Osteoblast (primary cell): ENCODE data around the gene C5. TPM values are rescaled to one million over a fixed set of nuclear protein-coding genes. Genes with fewer than 3 reads are reported as not detected.
A peak's percentile ranks its signal among the peaks of the same experiment; 100 is the strongest.

Experiments used
- DNase-seq: peaks from one replicate; pipeline ENCODE4 v3.0.0; 2011; ENCODE audit warnings: low spot score, mixed read lengths; ENCODE audit not compliant: insufficient read length; ENCODE audit errors: missing footprints
- H2AFZ ChIP-seq: 2 replicates; pipeline ENCODE4 v1.6.0; 2011; ENCODE audit warnings: mild to moderate bottlenecking, low read length
- H3K27ac ChIP-seq: 2 replicates; pipeline ENCODE4 v1.5.1; 2011; ENCODE audit warnings: mild to moderate bottlenecking, low read depth, low read length, moderate library complexity
- H3K27me3 ChIP-seq: 2 replicates; pipeline ENCODE4 v1.6.0; 2012; ENCODE audit warnings: mild to moderate bottlenecking, control low read depth, inconsistent platforms, low read length, moderate library complexity; ENCODE audit not compliant: insufficient read depth
- H3K36me3 ChIP-seq: 2 replicates; pipeline ENCODE4 v1.5.1; 2011; ENCODE audit warnings: mild to moderate bottlenecking, low read length, control low read depth, moderate library complexity; ENCODE audit not compliant: insufficient read depth
- H3K4me1 ChIP-seq: 2 replicates; pipeline ENCODE4 v1.5.1; 2011; ENCODE audit warnings: mild to moderate bottlenecking, low read length, control low read depth, moderate library complexity; ENCODE audit not compliant: insufficient read depth
- H3K4me2 ChIP-seq: 2 replicates; pipeline ENCODE4 v1.6.0; 2011; ENCODE audit warnings: mild to moderate bottlenecking, low read length; ENCODE audit not compliant: insufficient read depth
- H3K4me3 ChIP-seq: fragments of 200-600 bp; sonication (generic); 3 replicates; pipeline ENCODE4 v1.5.1; 2012; ENCODE audit warnings: mild to moderate bottlenecking, low read length, inconsistent platforms; ENCODE audit not compliant: insufficient read depth
- H3K79me2 ChIP-seq: 2 replicates; pipeline ENCODE4 v1.6.0; 2012; ENCODE audit warnings: mild to moderate bottlenecking, low read length, control low read depth, inconsistent platforms; ENCODE audit not compliant: insufficient read depth
- H3K9me3 ChIP-seq: 2 replicates; pipeline ENCODE4 v1.5.1; 2011; ENCODE audit warnings: low read depth, low read length, control low read depth
- H4K20me1 ChIP-seq: 2 replicates; pipeline ENCODE4 v1.6.0; 2012; ENCODE audit warnings: mild to moderate bottlenecking, low read length, control low read depth; ENCODE audit not compliant: insufficient read depth
- CTCF ChIP-seq: IDR thresholded peaks from 2 replicates; pipeline ENCODE4 v1.5.1; 2011; ENCODE audit warnings: mild to moderate bottlenecking, low read depth, low read length, moderate library complexity; ENCODE audit errors: extremely low read depth
- total RNA-seq: library from RNA; depleted of rRNA; stranded (reverse); fragments of >200 nt; gene quantifications from 2 replicates; pipeline ENCODE4 v1.2.3, GENCODE V29; 2012

Gene C5
- total RNA-seq, 1 donor = 5.1 TPM

GRCh38 chr9:120931231-120932085 is 118.6 kb downstream of the C5 start:
- Histone ChIP-seq H3K9me3 (no peaks in the 10 kb centered on the region), H3K36me3 (no peaks in the 10 kb centered on the region), H3K27ac (peak overlapping the region; percentile 92), H3K27me3 (no peaks in the 10 kb centered on the region), H3K79me2 (no peaks in the 10 kb centered on the region), H3K4me3 (peak overlapping the region; percentile 41), H3K4me1 (peaks cover 43% of the 10 kb centered on the region), H3K4me2 (peak overlapping the region; percentile 77), H4K20me1 (no peaks in the 10 kb centered on the region), H2AFZ (peak overlapping the region; percentile 57)
- DNase-seq = peak; percentile 94
- no peak for TF ChIP-seq CTCF

GRCh38 chr9:120929229-120929791 is 120.8 kb downstream of the C5 start:
- Histone ChIP-seq H3K9me3 (no peaks in the 10 kb centered on the region), H3K36me3 (no peaks in the 10 kb centered on the region), H3K79me2 (no peaks in the 10 kb centered on the region), H3K4me1 (peaks cover 36% of the 10 kb centered on the region), H3K4me3 (peak overlapping the region; percentile 75), H3K27ac (no peak overlapping the region), H4K20me1 (no peaks in the 10 kb centered on the region), H3K27me3 (no peaks in the 10 kb centered on the region), H3K4me2 (peak overlapping the region; percentile 82), H2AFZ (peak overlapping the region; percentile 79)
- no peak for TF ChIP-seq CTCF
- DNase-seq = no peak

- DNase-seq = peak; percentile 90
- Histone ChIP-seq H4K20me1 (no peaks in the 10 kb centered on the region), H3K4me1 (peaks cover 36% of the 10 kb centered on the region), H3K79me2 (no peaks in the 10 kb centered on the region), H3K9me3 (no peaks in the 10 kb centered on the region), H3K27ac (no peak overlapping the region), H2AFZ (peak overlapping the region; percentile 81), H3K36me3 (no peaks in the 10 kb centered on the region), H3K27me3 (no peaks in the 10 kb centered on the region), H3K4me3 (peak overlapping the region; percentile 75), H3K4me2 (peak overlapping the region; percentile 82)
- no peak for TF ChIP-seq CTCF
Measured at GRCh38 chr9:120928483-120929228, 121.4 kb downstream of the C5 start.
